ENCODE results near the gene ZNF76.

ZNF76 gene

DNA sequence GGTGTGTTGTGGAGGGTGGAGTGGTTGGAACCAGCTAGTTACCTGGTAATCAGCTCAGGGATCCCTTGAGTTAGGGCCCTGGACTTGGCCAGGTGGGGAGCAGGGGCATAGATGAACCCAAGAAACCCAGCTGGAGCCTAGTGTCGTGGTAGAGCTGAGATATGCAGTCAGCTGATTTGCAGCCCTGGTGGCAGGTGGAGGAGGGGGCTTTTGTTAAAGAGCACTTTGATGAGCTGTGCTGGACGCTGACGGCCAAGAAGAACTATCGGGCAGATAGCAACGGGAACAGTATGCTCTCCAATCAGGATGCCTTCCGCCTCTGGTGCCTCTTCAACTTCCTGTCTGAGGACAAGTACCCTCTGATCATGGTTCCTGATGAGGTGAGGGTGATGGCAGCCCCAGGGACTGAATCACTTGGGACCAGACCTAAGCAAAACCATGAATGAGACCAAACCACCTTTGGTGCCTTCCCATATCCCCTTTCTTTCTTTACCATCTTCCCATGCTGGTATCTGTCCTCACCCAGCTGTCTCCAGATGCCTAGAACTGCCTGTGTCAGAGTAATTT is 50.8 kb downstream of the ZNF76 start:
- no peaks in the 10 kb centered on the region for H3K27me3 ChIP-seq (ENCODE audit: insufficient read depth, insufficient read length)
- no peak for DNase-seq (ENCODE audit: low read depth, low spot score)
- peaks cover 3% of the 10 kb centered on the region for H3K4me1 ChIP-seq (ENCODE audit: insufficient read depth, insufficient read length)
- H3K9me3 ChIP-seq (ENCODE audit: insufficient read depth, low read length): no peaks in the 10 kb centered on the region
- H3K36me3 ChIP-seq (ENCODE audit: insufficient read depth, insufficient read length, low read length): no peaks in the 10 kb centered on the region
- no peak overlapping the region for H3K9ac ChIP-seq (ENCODE audit: insufficient read length, low read depth)
- H3K4me3 ChIP-seq (ENCODE audit: insufficient read length, low read depth): no peak overlapping the region
- TF ChIP-seq YY1 (IDR thresholded peaks at IDR 0.05; ENCODE audit: insufficient read depth, insufficient read length) (no peak), ZNF274 (IDR thresholded peaks at IDR 0.05; ENCODE audit: low read depth, low read length) (no peak), SUZ12 (IDR thresholded peaks at IDR 0.05; ENCODE audit: extremely low read depth, insufficient read depth, insufficient read length) (no peak)

GRCh38 chr6:35311390-35312075 is 52.0 kb downstream of the ZNF76 start:
- H3K9me3 ChIP-seq (ENCODE audit: insufficient read depth, low read length): no peaks in the 10 kb centered on the region
- TF ChIP-seq ZNF274 (IDR thresholded peaks at IDR 0.05; ENCODE audit: low read depth, low read length) (no peak), YY1 (IDR thresholded peaks at IDR 0.05; ENCODE audit: insufficient read depth, insufficient read length) (no peak), SUZ12 (IDR thresholded peaks at IDR 0.05; ENCODE audit: extremely low read depth, insufficient read depth, insufficient read length) (no peak)
- no peak for DNase-seq (ENCODE audit: low read depth, low spot score)
- peaks cover 3% of the 10 kb centered on the region for H3K4me1 ChIP-seq (ENCODE audit: insufficient read depth, insufficient read length)
- no peaks in the 10 kb centered on the region for H3K36me3 ChIP-seq (ENCODE audit: insufficient read depth, insufficient read length, low read length)
- peaks cover 5% of the 10 kb centered on the region for H3K27me3 ChIP-seq (ENCODE audit: insufficient read depth, insufficient read length)
- no peak overlapping the region for H3K4me3 ChIP-seq (ENCODE audit: insufficient read length, low read depth)
- no peak overlapping the region for H3K9ac ChIP-seq (ENCODE audit: insufficient read length, low read depth)

DNA sequence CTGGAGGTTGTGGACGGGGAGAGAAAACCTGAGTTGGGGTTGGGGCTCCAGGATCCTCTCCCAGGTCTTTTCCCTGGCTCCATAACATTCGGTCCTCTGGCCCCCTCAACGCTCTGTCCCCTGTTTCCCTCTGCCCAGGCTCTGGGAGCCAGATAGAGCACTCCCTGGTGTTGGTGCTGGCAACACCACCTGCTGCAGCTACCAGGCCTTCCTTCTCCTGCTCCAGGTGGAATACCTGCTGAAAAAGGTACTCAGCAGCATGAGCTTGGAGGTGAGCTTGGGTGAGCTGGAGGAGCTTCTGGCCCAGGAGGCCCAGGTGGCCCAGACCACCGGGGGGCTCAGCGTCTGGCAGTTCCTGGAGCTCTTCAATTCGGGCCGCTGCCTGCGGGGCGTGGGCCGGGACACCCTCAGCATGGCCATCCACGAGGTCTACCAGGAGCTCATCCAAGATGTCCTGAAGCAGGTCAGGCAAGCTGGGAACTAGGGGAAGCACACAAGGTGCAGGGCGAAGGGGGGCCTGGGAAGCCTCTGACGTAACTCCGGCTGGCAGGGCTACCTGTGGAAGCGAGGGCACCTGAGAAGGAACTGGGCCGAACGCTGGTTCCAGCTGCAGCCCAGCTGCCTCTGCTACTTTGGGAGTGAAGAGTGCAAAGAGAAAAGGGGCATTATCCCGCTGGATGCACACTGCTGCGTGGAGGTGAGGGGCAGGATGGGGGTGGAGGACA is 52.7 kb downstream of the ZNF76 start:
- Histone ChIP-seq H3K9ac (ENCODE audit: insufficient read length, low read depth) (no peak overlapping the region), H3K4me1 (ENCODE audit: insufficient read depth, insufficient read length) (peaks cover 3% of the 10 kb centered on the region), H3K4me3 (ENCODE audit: insufficient read length, low read depth) (no peak overlapping the region), H3K36me3 (ENCODE audit: insufficient read depth, insufficient read length, low read length) (no peaks in the 10 kb centered on the region), H3K27me3 (ENCODE audit: insufficient read depth, insufficient read length) (peaks cover 12% of the 10 kb centered on the region), H3K9me3 (ENCODE audit: insufficient read depth, low read length) (no peaks in the 10 kb centered on the region)
- DNase-seq (ENCODE audit: low read depth, low spot score): no peak
- TF ChIP-seq ZNF274 (IDR thresholded peaks at IDR 0.05; ENCODE audit: low read depth, low read length): no peak
- TF ChIP-seq YY1 (IDR thresholded peaks at IDR 0.05; ENCODE audit: insufficient read depth, insufficient read length): no peak
- TF ChIP-seq SUZ12 (IDR thresholded peaks at IDR 0.05; ENCODE audit: extremely low read depth, insufficient read depth, insufficient read length): no peak

- Histone ChIP-seq H3K4me3 (ENCODE audit: insufficient read length, low read depth) (no peak overlapping the region), H3K9ac (ENCODE audit: insufficient read length, low read depth) (no peak overlapping the region), H3K36me3 (ENCODE audit: insufficient read depth, insufficient read length, low read length) (no peaks in the 10 kb centered on the region), H3K4me1 (ENCODE audit: insufficient read depth, insufficient read length) (peaks cover 3% of the 10 kb centered on the region), H3K9me3 (ENCODE audit: insufficient read depth, low read length) (no peaks in the 10 kb centered on the region), H3K27me3 (ENCODE audit: insufficient read depth, insufficient read length) (peaks cover 18% of the 10 kb centered on the region)
- TF ChIP-seq ZNF274 (IDR thresholded peaks at IDR 0.05; ENCODE audit: low read depth, low read length) (no peak), SUZ12 (IDR thresholded peaks at IDR 0.05; ENCODE audit: extremely low read depth, insufficient read depth, insufficient read length) (no peak), YY1 (IDR thresholded peaks at IDR 0.05; ENCODE audit: insufficient read depth, insufficient read length) (no peak)
- DNase-seq (ENCODE audit: low read depth, low spot score): no peak
Observed at GRCh38 chr6:35312807-35313206, 53.3 kb downstream of the ZNF76 start.

GRCh38 chr6:35317483-35318195 is 58.1 kb downstream of the ZNF76 start:
- Histone ChIP-seq H3K27me3 (ENCODE audit: insufficient read depth, insufficient read length) (peaks cover 20% of the 10 kb centered on the region), H3K9me3 (ENCODE audit: insufficient read depth, low read length) (peaks cover 7% of the 10 kb centered on the region; the same call in 1 of the 2 replicates), H3K4me3 (ENCODE audit: insufficient read length, low read depth) (peak overlapping the region; percentile 55), H3K9ac (ENCODE audit: insufficient read length, low read depth) (peak overlapping the region; percentile 62), H3K4me1 (ENCODE audit: insufficient read depth, insufficient read length) (no peaks in the 10 kb centered on the region), H3K36me3 (ENCODE audit: insufficient read depth, insufficient read length, low read length) (no peaks in the 10 kb centered on the region)
- no peak for DNase-seq (ENCODE audit: low read depth, low spot score)
- TF ChIP-seq YY1 (IDR thresholded peaks at IDR 0.05; ENCODE audit: insufficient read depth, insufficient read length) (no peak), ZNF274 (IDR thresholded peaks at IDR 0.05; ENCODE audit: low read depth, low read length) (no peak), SUZ12 (IDR thresholded peaks at IDR 0.05; ENCODE audit: extremely low read depth, insufficient read depth, insufficient read length) (no peak)

DNA sequence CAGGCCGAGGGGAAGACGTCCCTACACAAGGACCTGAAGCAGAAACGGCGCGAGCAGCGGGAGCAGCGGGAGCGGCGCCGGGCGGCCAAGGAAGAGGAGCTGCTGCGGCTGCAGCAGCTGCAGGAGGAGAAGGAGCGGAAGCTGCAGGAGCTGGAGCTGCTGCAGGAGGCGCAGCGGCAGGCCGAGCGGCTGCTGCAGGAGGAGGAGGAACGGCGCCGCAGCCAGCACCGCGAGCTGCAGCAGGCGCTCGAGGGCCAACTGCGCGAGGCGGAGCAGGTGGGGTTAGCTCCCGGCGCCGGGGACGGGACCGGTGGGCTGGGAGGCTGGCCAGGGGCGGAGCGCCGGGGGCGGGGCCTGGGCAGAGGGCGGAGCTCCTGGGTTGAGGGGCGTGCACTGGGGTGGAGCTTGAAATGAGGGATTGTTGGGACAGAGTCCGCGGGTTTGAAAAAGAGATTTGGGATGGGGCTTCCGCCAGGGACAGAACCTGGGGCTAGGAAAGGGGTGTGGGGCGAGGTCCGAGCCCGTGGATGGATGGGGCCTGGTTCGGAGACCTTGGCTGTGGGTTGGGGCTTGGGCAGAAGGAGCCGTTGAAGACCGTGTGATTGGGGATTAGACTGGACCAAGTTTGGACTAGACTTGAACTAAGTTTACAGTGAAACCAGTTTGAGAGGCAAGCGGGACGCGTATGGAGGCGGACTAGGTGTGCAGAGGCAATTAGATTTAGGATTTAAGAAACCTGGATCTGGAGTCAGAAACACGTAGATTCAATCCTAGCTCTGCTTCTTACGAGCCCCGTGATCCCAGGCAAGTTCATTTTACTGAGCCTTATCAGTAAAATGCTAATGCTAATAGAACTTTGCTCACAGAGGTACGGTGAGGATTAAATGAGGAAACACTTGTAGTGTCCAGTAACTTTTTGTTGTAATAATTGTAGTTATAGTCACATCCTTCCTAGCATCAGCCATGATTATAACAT is 58.9 kb downstream of the ZNF76 start:
- peak; percentile 87 for DNase-seq (ENCODE audit: low read depth, low spot score)
- Histone ChIP-seq H3K9me3 (ENCODE audit: insufficient read depth, low read length) (peaks cover 7% of the 10 kb centered on the region; the same call in 1 of the 2 replicates), H3K36me3 (ENCODE audit: insufficient read depth, insufficient read length, low read length) (no peaks in the 10 kb centered on the region), H3K9ac (ENCODE audit: insufficient read length, low read depth) (peak overlapping the region; percentile 62), H3K4me1 (ENCODE audit: insufficient read depth, insufficient read length) (no peaks in the 10 kb centered on the region), H3K27me3 (ENCODE audit: insufficient read depth, insufficient read length) (peaks cover 20% of the 10 kb centered on the region), H3K4me3 (ENCODE audit: insufficient read length, low read depth) (peak overlapping the region; percentile 55)
- TF ChIP-seq SUZ12 (IDR thresholded peaks at IDR 0.05; ENCODE audit: extremely low read depth, insufficient read depth, insufficient read length) (no peak), ZNF274 (IDR thresholded peaks at IDR 0.05; ENCODE audit: low read depth, low read length) (no peak), YY1 (IDR thresholded peaks at IDR 0.05; ENCODE audit: insufficient read depth, insufficient read length) (no peak)

All from NT2/D1 (cell line).